ENCODE measurements around the gene TEX47. TPM values are rescaled to one million over a fixed set of nuclear protein-coding genes. Genes with fewer than 3 reads are reported as not detected.

Gene TEX47
- polyA plus RNA-seq, 3 donors from 2014 or later: not detected

DNA sequence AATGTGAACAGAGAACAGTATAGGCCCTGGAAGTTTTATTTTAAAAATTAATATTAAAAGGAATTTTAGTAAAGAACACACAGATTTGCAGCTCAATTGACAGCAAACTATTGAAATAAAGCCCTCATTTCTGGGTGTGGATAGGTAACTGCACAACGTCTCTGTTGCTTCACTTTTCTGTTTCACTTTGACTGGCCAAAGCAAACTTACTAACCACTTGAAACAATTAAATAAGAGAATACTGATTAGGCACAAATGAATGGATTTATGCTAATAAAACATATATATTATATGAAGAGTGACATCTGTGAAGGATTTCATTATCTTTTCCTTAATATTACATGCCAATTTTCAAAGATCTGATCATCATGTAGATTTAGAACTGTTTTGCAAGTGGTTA is 24.1 kb downstream of the TEX47 start:
- peaks cover 0 to 2% (median 1%) of the 10 kb centered on the region in 3 donors for H3K27me3 Mint-ChIP-seq (ENCODE audit: low read depth in 3 of 3)
- H3K27ac Mint-ChIP-seq: no peak overlapping the region
- no peak overlapping the region for H3K4me3 Mint-ChIP-seq
- peaks cover 3 to 19% (median 11%) of the 10 kb centered on the region in 6 donors for H3K9me3 Mint-ChIP-seq
- H3K36me3 Mint-ChIP-seq: no peaks in the 10 kb centered on the region
- DNase-seq: no peak
- no peaks in the 10 kb centered on the region for H3K4me1 Mint-ChIP-seq

GRCh38 chr7:88761779-88762178 is 33.8 kb downstream of the TEX47 start:
- H3K27me3 Mint-ChIP-seq (ENCODE audit: low read depth in 3 of 3): peaks cover 2 to 11% (median 9%) of the 10 kb centered on the region in 3 donors
- H3K9me3 Mint-ChIP-seq: peaks cover 0 to 18% (median 4%) of the 10 kb centered on the region in 6 donors
- H3K4me3 Mint-ChIP-seq: no peak overlapping the region
- H3K36me3 Mint-ChIP-seq: no peaks in the 10 kb centered on the region
- H3K27ac Mint-ChIP-seq: no peak overlapping the region
- no peak for DNase-seq
- no peaks in the 10 kb centered on the region for H3K4me1 Mint-ChIP-seq

GRCh38 chr7:88760136-88760515 is 35.4 kb downstream of the TEX47 start:
- no peak overlapping the region for H3K4me3 Mint-ChIP-seq
- no peak overlapping the region for H3K27ac Mint-ChIP-seq
- H3K4me1 Mint-ChIP-seq: no peaks in the 10 kb centered on the region

GRCh38 chr7:88759230-88760135 is 36.1 kb downstream of the TEX47 start, which contains the start of gene ZNF804B:
ZNF804B (plus strand) TSS chr7:88759700; CDS start chr7:88759977, 277 bp downstream.
- no peaks in the 10 kb centered on the region for H3K36me3 Mint-ChIP-seq
- DNase-seq: no peak
- H3K4me3 Mint-ChIP-seq: no peak within 1 kb of the TSS
- peaks cover 0 to 31% (median 6%) of the 10 kb centered on the region in 6 donors for H3K9me3 Mint-ChIP-seq
- H3K27ac Mint-ChIP-seq: no peak within 1 kb of the TSS
- peaks cover 2 to 13% (median 10%) of the 10 kb centered on the region in 3 donors for H3K27me3 Mint-ChIP-seq (ENCODE audit: low read depth in 3 of 3)
- H3K4me1 Mint-ChIP-seq: no peaks in the 10 kb centered on the region

More at GRCh38 chr7:88760136-88760515, 35.4 kb downstream of the TEX47 start:
- Mint-ChIP-seq H3K9me3 (peaks cover 0 to 28% (median 6%) of the 10 kb centered on the region in 6 donors), H3K27me3 (ENCODE audit: low read depth in 3 of 3) (peaks cover 2 to 13% (median 10%) of the 10 kb centered on the region in 3 donors), H3K36me3 (no peaks in the 10 kb centered on the region)
- DNase-seq: no peak

- H3K4me1 Mint-ChIP-seq: no peaks in the 10 kb centered on the region
- peaks cover 2 to 13% (median 10%) of the 10 kb centered on the region in 3 donors for H3K27me3 Mint-ChIP-seq (ENCODE audit: low read depth in 3 of 3)
Observed at GRCh38 chr7:88758381-88759229, 36.9 kb downstream of the TEX47 start.

GRCh38 chr7:88757371-88757770 is 38.2 kb downstream of the TEX47 start:
- Mint-ChIP-seq H3K36me3 (no peaks in the 10 kb centered on the region), H3K27me3 (ENCODE audit: low read depth in 3 of 3) (peaks cover 2 to 13% (median 10%) of the 10 kb centered on the region in 3 donors), H3K4me3 (no peak overlapping the region), H3K4me1 (no peaks in the 10 kb centered on the region), H3K27ac (no peak overlapping the region), H3K9me3 (peaks cover 0 to 38% (median 8%) of the 10 kb centered on the region in 6 donors)
- no peak for DNase-seq

More at GRCh38 chr7:88758381-88759229, 36.9 kb downstream of the TEX47 start:
- DNase-seq: no peak
- Mint-ChIP-seq H3K9me3 (peaks cover 0 to 37% (median 8%) of the 10 kb centered on the region in 6 donors), H3K36me3 (no peaks in the 10 kb centered on the region), H3K27ac (no peak overlapping the region), H3K4me3 (no peak overlapping the region)

DNA sequence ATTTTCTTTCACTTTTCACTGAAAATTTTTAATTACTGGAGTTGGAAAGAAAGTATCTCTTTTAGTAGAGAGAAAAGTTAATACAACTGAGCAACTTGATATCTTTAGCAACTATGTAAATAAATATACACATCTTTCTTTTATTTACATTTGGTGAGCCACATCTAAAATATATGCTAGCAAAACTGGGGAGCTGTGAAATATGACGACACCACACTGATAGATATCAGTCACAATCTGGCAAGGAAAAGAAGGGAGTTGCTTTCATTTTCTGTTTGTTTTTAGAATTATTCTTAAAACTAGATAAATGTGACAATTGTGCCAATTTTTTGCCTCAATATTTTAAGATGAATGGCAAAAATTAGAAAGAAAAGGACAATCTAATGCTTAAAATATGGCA is 38.7 kb downstream of the TEX47 start:
- peaks cover 2 to 13% (median 10%) of the 10 kb centered on the region in 3 donors for H3K27me3 Mint-ChIP-seq (ENCODE audit: low read depth in 3 of 3)
- H3K4me3 Mint-ChIP-seq: no peak overlapping the region
- H3K9me3 Mint-ChIP-seq: peaks cover 0 to 39% (median 8%) of the 10 kb centered on the region in 6 donors
- no peak for DNase-seq
- H3K4me1 Mint-ChIP-seq: no peaks in the 10 kb centered on the region
- H3K27ac Mint-ChIP-seq: no peak overlapping the region
- H3K36me3 Mint-ChIP-seq: no peaks in the 10 kb centered on the region

- DNase-seq: no peak
- no peak overlapping the region for H3K27ac Mint-ChIP-seq
- peaks cover 0 to 17% (median 5%) of the 10 kb centered on the region in 6 donors for H3K9me3 Mint-ChIP-seq
- peaks cover 0 to 5% (median 2%) of the 10 kb centered on the region in 3 donors for H3K27me3 Mint-ChIP-seq (ENCODE audit: low read depth in 3 of 3)
- no peak overlapping the region for H3K4me3 Mint-ChIP-seq
- no peaks in the 10 kb centered on the region for H3K4me1 Mint-ChIP-seq
- no peaks in the 10 kb centered on the region for H3K36me3 Mint-ChIP-seq
Observed at GRCh38 chr7:88746126-88746525, 49.4 kb downstream of the TEX47 start.

Other genes with a start within 250 kb of the TEX47 start
- not detected for gene ZNF804B, start 36.0 kb downstream of the TEX47 start, polyA plus RNA-seq

All from immature natural killer cell (primary cell).